GF-D8 (cell line): ENCODE measurements around the gene TYMP.

ENCODE experiments used
- DNase-seq: peaks from one replicate; lab custom pipeline; 2025; lab: John Stamatoyannopoulos, UW

The TYMP gene

DNA sequence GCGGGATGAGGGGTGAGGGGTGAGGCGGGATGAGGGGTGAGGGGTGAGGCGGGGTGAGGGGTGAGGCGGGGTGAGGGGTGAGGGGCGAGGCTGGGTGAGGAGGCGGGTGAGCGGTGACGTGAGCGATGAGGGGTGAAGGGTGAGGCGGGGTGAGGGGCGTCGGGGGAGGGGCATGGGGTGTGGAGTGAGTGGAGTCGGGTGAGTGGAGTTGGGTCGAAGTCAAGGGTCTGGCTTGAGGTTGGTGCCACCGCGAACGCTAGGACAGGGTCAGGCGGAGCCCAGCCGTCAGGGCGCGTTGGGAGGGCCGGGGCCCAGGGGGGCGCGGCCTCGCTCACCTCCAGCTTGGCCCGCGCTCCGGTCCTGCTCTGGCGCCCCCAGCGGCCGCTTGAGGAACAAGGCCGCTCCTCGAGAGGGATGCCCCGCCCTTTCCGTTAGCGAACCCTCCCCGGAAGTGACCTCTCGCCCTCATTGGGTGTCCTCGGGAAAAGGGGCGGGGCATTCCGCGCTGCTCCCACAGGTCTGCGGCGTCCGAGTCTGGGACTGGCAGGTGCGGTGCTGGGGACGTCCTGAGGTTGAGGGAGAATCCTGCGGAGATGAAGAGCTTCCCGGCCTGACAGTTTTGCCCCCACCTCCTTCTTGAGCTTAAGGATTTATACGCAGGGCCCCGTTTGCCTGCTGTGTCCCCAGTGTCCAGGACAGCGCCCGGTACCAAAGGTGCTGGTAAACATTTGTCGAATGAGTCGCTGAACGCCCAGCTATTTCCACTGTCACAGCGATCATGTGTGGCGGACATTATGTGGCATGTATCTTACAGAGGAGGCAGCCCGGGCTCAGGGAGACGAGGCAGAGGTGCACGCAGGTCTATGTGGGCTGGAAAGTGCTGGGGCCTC lies 33.0 kb upstream of the TYMP start, which contains the start of gene SYCE3:
TSS of gene SYCE3 (minus strand) at position 397 of the 890 bp plus-strand sequence. CDS start 6,514 bp downstream, outside the sequence.
- DNase-seq = peak; percentile 80

DNA sequence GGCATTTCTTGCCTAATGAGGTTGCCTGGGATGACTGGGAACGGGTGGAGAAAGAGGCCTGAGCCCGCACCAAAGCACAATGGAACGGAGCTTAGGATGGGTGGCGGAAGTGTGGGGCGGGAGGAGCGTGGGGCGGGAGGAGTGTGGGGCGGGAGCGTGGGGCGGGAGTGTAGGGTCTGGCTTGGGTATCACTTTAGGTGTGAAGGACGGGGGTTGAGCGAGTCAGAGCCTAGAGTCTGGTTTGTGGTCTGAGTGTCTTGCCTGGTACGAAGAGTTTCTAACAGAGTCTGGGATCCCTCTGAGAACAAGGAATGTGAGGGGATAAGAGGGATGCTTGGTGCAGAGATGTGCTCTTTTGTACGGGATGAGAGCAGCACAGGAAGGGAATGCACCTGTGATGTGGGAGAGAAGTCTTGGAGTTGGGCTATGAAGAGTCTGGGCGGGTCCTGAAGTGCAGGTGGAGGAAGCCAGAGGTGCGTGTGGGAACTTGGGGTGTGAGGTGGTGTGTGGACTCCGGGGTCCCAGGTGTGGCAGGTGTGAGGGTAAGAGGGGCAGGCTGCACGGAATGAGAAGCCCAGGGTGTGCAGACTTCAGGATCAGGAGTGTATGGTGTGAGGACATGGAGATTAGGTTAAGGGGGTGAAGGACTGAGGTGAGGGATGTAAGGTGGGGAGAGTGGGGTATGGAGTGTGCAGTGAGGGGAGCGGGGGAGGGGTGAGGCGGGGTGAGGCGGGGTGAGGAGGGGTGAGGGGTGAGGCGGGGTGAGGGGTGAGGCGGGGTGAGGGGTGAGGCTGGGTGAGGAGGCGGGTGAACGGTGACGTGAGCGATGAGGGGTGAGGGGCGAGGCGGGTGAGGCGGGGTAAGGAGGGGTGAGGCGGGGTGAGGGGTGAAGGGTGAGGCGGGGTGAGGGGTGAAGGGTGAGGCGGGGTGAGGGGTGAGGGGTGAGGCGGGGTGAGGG lies 31.9 kb upstream of the TYMP start:
- DNase-seq = no peak

DNA sequence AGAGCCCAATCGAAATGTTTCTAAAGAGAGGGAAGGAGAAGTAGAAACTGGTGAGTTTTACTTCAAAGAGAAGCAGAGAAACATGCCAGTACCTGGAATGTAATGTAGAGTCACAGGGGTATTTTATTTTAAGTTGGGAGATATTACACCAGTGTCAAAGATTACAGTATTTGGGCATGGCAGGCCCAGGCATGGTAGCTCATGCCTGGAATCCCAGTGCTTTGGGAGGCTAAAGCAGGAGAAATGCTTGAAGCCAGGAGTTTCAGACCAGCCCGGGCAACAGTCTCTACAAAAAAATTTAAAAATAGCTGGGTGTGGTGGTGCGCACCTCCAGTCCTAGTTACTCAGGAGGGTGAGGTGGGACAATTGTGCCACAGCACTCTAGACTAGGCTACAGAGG lies 30.2 kb upstream of the TYMP start:
- no peak for DNase-seq

DNA sequence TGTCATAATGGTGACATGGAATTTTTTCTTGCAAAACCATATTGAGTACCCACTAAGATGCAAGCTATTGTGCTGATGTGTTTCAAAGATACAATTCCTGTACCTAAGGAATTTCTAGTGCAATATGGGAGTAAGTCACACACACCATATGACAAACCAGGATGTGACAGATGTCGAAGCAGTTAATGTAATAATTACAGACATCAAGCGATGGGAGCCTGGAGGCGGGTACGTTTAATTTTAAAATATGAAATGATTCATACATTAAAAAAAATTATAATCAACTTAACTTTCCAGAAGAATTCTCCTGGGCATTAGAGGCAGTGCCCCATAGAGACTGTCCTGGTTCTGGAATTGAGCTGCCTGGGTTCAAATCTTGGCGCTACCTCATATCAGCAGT lies 26.9 kb upstream of the TYMP start:
- no peak for DNase-seq

DNA sequence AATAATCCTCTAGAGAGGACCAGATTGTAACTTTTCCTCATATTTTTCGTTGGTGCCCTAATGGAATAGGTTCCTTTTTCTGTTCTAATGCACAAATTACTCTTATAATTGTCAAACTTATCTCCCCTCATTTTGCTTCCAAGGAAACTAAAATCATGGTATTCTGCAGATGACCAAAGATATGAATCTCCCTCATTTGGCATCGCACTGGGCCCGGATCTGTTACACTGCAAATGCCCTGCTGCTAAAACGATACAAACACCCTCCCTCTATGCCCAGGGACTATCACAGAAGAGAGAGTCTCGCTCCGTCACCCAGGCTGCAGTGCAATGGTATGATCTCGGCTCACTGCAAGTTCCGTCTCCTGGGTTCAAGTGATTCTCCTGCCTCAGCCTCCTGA lies 23.5 kb upstream of the TYMP start:
- no peak for DNase-seq

DNA sequence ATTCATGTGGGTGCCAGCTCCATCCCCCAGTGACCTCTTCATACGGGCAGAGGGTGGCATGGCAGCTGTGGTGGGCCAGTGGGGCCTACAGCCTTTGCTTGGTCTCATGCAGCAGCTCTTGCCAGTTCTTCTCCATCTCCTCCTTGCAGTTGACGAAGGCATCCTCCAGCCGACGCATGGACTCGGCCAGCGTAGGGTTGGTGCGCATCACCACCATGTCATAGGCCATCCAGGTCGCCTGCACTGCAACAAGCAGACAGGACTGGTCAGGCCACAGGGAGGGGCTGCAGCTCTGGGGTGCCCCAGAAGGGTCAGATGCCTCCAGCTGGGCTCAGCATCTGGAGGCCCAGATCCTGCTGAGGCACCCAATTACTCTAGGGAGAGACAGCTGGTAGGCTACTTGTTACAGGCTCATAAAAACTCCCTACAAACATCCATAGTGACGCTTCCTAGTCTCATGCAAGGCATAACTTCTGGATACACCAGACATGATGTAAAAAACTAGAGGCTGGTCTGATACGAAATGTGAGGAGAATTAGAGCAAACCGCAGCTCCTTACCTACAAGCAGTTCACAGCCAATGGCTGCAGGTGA lies 21.4 kb upstream of the TYMP start:
- no peak for DNase-seq

GRCh38 chr22:50550395-50550794 lies 20.6 kb upstream of the TYMP start:
- DNase-seq = no peak

DNA sequence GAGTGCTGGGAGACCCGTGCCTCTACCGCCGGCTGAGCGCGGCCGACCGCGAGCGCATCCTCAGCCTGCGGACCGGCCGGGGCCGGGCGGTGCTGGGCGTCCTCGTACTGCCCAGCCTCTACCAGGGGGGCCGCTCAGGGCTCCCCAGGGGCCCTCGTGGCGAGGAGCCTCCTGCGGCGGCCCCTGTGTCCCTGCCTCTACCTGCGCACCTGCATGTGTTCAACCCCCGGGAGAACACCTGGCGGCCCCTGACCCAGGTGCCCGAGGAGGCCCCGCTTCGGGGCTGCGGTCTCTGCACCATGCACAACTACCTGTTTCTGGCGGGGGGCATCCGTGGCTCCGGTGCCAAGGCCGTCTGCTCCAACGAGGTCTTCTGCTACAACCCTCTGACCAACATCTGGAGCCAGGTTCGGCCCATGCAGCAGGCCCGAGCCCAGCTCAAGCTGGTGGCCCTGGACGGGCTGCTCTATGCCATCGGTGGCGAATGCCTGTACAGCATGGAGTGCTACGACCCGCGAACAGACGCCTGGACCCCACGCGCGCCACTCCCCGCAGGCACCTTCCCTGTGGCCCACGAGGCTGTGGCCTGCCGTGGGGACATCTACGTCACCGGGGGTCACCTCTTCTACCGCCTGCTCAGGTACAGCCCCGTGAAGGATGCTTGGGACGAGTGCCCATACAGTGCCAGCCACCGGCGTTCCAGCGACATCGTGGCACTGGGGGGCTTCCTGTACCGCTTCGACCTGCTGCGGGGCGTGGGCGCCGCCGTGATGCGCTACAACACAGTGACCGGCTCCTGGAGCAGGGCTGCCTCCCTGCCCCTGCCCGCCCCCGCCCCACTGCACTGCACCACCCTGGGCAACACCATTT lies 19.3 kb upstream of the TYMP start:
- DNase-seq = no peak

DNA sequence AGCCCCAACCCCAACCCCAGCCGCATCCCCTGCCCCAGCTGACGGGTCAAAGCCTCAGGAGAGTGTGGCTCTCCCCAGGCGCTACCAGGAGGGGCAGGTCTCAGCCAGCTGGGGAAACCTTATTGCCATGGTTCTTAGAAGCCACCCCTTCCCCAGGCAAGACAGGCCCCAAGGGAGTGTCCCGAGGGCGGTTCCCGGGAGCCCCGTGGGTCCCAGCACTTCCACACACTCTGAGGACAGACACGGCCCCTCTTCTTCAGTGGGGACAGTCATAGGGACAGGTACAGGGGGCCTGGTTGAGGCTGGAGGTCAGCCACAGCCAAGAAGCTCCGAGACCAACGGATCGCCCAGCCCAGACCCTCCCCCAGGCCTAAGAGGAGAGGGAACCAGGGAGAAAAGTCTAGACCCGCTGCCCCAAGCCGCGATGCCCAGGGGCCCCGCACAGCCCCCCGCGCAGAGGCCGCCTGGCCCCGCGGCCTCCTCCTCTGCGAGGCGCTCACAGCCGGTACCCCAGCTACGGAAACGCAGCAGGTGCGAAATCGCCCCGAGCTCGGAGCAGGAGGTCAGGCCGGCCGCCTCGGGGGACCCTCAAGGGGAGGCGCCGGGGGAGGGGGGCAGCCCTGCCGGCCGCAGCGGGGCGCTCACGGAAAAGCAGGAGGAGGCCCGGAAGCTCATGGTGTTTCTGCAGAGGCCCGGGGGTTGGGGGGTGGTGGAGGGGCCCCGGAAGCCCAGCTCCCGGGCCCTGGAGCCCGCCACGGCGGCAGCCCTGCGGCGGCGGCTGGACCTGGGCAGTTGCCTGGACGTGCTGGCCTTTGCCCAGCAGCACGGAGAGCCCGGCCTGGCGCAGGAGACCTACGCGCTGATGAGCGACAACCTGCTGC lies 18.5 kb upstream of the TYMP start:
- DNase-seq = peak; percentile 0

DNA sequence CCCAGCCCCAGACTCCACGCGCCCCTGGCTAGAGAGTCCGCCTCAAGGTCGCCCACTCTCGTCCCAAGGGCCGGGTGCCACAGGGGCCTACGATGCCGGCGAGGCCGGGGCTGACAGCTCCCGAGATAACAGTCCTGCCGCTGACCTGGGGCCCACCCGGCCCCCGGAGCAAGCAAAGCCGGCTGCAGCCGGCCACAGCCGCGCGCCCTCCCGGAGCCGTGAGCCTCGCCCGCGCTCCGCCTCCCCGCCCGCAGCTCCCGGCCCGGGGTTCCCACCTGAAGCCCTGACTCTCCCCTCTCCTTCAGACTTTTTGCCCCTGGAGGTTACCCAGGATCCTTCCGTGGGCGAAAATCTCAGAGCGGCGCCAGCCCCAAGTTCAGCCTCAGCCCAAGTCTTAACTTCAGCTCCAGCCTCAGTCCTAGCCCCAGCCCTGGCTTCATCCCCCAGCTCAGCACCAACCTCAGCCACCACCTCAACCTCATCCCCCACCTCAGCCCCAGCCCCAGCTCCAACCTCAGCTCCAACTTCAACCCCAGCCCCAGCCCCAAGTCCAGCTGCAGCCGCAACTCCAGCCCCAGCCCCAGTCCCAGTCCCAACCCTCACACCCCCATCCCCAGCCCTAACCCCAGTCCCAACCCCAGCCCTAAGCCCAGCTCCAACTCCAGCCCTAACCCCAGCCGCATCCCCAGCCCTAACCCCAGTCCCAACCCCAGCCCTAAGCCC lies 17.6 kb upstream of the TYMP start:
- no peak for DNase-seq

DNA sequence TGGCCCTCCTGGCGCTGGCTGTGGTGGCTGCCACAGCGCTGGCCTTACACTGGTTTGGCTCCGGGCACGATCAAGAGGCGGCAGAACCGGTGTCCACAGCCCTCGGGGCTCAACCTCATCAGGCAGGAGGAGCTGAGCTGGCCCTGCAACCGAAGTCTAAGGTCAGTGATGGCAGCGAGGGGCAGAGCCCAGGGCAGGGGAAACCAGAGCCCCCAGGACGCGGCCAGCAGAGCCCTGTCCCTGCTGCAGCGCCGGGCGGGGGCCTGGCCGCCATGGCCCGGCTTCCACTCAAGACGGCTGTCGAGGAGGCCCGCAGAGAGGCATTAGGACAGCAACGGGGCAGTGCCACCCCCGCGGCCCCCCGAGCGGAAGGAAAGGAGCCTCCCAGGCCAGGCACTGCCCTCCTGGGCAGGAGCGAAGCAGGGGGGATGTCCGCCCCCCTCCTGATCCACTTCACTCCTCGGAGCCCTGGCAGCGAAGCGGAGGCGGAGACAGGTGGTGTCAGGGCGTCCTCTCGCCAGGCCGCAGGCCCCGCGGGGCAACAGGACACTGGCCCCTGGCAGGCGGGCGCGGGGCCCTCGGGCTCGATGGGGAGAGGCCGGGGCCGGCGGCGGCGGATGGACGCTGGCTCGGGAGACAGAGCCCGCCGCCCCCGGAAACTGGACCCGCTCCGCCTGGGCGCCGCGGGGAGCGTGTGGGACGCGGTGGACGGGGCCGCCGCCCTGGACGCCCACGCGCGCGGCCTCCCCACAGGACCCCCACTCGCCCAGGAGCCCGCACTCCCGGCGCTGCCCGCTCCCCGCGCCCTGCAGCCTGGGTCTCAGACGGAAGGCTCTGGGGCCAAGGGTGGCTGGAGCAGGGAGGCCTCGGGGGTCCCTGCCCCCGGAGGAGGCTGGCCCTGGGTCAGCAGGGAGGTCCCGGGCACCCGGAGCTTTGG lies 16.8 kb upstream of the TYMP start:
- no peak for DNase-seq

DNA sequence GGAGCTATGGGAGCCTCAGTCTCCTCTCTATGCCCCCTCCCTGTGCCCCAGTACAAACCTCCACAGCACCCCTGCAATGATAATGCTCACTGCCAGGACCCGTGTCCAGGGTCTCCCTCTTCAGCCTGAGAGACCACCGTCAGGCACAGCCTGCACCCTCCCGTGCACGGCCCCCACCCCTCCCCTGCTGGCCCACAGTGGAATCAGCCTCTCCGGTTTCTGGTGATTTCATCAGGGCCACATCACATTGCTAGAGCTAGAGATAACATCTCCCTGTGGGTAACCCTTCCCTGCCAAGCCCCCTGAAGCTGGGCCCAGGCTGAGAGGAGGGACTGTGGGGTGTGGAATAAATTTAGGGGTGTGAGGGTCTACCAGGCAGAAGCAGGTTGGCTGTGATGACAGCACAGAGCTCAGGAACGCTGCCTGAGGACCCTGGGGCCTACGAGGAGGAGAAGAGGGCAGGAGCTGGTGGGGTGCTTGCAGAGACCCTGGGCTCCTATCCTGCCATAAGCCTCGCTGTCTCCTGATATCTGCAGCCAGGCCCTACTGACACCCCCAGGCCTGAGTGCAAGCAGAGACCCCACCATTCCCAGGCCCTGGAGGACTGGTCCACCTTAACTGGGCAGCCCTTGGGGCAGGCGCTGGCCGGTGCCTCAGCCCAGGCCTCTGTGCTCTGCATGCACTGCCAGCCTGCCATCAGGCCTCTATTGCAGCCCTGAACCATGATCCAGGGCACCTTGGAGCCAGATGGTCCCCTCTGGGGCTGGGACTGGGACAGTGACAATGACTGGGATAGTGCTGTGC lies 15.9 kb upstream of the TYMP start, which contains the start of gene KLHDC7B:
TSS of gene KLHDC7B (plus strand) at position 378 of the 804 bp plus-strand sequence. CDS start at position 723, 345 bp downstream.
- peak; percentile 43 for DNase-seq

- no peak for DNase-seq
Measured at GRCh38 chr22:50544746-50545253, 15.0 kb upstream of the TYMP start.

GRCh38 chr22:50544078-50544745 lies 14.4 kb upstream of the TYMP start:
- DNase-seq = peak; percentile 2

- DNase-seq = peak; percentile 31
Measured at GRCh38 chr22:50542416-50542927, 12.7 kb upstream of the TYMP start.

DNA sequence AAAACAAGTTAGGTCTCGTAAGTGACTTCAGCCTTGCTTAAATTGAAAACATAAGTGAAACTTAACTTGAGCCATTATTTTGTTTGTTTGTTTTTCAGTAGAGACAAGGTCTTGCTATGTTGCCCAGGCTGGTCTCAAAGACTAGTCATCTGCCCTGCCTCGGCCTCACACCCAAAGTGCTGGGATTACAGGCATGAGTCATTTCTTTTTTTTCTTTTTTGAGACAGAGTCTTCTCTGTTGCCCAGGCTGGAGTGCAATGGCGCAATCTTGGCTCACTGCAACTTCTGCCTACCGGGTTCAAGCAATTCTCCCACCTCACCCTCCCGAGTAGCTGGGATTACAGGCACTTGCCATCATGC lies 11.8 kb upstream of the TYMP start:
- DNase-seq = peak; percentile 66

GRCh38 chr22:50540381-50540780 lies 10.6 kb upstream of the TYMP start:
- DNase-seq = no peak
